Measurements from ENCODE around the gene CSAG1.

DNA sequence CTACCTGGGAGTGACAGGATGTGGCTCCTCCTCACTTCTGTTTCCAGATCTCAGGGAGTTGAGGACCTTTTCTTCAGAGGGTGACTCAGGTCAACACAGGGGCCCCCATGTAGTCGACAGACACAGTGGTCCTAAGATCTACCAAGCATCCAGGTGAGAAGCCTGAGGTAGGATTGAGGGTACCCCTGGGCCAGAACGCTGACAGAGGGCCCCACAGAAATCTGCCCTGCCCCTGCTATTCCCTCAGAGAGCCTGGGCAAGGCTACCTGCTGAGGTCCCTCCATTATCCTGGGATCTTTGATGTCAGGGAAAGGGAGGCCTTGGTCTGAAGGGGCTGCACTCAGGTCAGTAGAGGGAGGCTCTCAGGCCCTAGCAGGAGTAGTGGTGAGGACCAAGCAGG lies 1.6 kb upstream of the CSAG1 start:
- TF ChIP-seq POLR2A (IDR thresholded peaks at IDR 0.05): no peak
- TF ChIP-seq, protein P1, sequence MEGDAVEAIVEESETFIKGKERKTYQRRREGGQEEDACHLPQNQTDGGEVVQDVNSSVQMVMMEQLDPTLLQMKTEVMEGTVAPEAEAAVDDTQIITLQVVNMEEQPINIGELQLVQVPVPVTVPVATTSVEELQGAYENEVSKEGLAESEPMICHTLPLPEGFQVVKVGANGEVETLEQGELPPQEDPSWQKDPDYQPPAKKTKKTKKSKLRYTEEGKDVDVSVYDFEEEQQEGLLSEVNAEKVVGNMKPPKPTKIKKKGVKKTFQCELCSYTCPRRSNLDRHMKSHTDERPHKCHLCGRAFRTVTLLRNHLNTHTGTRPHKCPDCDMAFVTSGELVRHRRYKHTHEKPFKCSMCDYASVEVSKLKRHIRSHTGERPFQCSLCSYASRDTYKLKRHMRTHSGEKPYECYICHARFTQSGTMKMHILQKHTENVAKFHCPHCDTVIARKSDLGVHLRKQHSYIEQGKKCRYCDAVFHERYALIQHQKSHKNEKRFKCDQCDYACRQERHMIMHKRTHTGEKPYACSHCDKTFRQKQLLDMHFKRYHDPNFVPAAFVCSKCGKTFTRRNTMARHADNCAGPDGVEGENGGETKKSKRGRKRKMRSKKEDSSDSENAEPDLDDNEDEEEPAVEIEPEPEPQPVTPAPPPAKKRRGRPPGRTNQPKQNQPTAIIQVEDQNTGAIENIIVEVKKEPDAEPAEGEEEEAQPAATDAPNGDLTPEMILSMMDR (IDR thresholded peaks at IDR 0.05): no peak

Measured in lower leg skin (tissue), 3 donors.